Chondrocyte (in vitro differentiated cells): ENCODE results near the gene DTNA. TPM values are rescaled to one million over a fixed set of nuclear protein-coding genes. Genes with fewer than 3 reads are reported as not detected.

Experiments
- DNase-seq: peaks from one replicate; pipeline ENCODE4 v3.0.0; 2021; ENCODE audit warnings: mixed read lengths, low spot score
- H3K27ac Mint-ChIP-seq: one replicate; pipeline ENCODE4 v1.8.0; 2021; ENCODE audit warnings: mild to moderate bottlenecking, moderate library complexity, mixed read lengths; ENCODE audit not compliant: unreplicated experiment
- H3K27me3 Mint-ChIP-seq: 2 replicates; pipeline ENCODE4 v1.8.0; 2021; ENCODE audit warnings: low read depth, mixed read lengths
- H3K36me3 Mint-ChIP-seq: 2 replicates; pipeline ENCODE4 v1.8.0; 2021; ENCODE audit warnings: low read depth, mixed read lengths
- H3K4me1 Mint-ChIP-seq: 2 replicates; pipeline ENCODE4 v1.8.0; 2021; ENCODE audit warnings: low read depth, mild to moderate bottlenecking, mixed read lengths
- H3K4me3 Mint-ChIP-seq: one replicate; pipeline ENCODE4 v1.8.0; 2021; ENCODE audit warnings: mild to moderate bottlenecking, moderate library complexity, mixed read lengths; ENCODE audit not compliant: unreplicated experiment
- H3K9me3 Mint-ChIP-seq: 2 replicates; pipeline ENCODE4 v1.8.0; 2021; ENCODE audit warnings: low read depth, mixed read lengths
- CTCF ChIP-seq: fragments of 200-600 bp; sonication (generic); IDR thresholded peaks from 2 replicates; pipeline ENCODE4 v1.5.0; 2021; ENCODE audit warnings: antibody characterized with exemption, mild to moderate bottlenecking, moderate library complexity
- total RNA-seq: library from RNA; stranded (reverse); gene quantifications from 3 replicates; pipeline ENCODE4 v1.2.1, GENCODE V29; 2021

Gene DTNA
- total RNA-seq, 1 donor from 2014 or later: 3.7 TPM

GRCh38 chr18:34760444-34760843 is 50.3 kb downstream of the DTNA start:
- Mint-ChIP-seq H3K36me3 (peaks cover 2% of the 10 kb centered on the region), H3K4me1 (no peaks in the 10 kb centered on the region), H3K9me3 (peaks cover 3% of the 10 kb centered on the region), H3K27ac (no peak overlapping the region), H3K4me3 (no peak overlapping the region), H3K27me3 (no peaks in the 10 kb centered on the region)
- DNase-seq: no peak
- no peak for TF ChIP-seq CTCF

- Mint-ChIP-seq H3K9me3 (no peaks in the 10 kb centered on the region), H3K27ac (no peak overlapping the region)
- peak; percentile 12 for TF ChIP-seq CTCF
These were observed 54.4 kb downstream of the DTNA start for GRCh38 chr18:34764451-34764850.

GRCh38 chr18:34767601-34768027 is 57.5 kb downstream of the DTNA start:
- TF ChIP-seq CTCF: no peak
- Mint-ChIP-seq H3K27ac (peak overlapping the region; percentile 78), H3K4me3 (no peak overlapping the region), H3K36me3 (no peaks in the 10 kb centered on the region), H3K4me1 (peaks cover 30% of the 10 kb centered on the region), H3K27me3 (no peaks in the 10 kb centered on the region), H3K9me3 (no peaks in the 10 kb centered on the region)
- no peak for DNase-seq

More at GRCh38 chr18:34764451-34764850, 54.4 kb downstream of the DTNA start:
- DNase-seq: no peak
- Mint-ChIP-seq H3K27me3 (no peaks in the 10 kb centered on the region), H3K4me3 (no peak overlapping the region), H3K4me1 (peaks cover 20% of the 10 kb centered on the region), H3K36me3 (no peaks in the 10 kb centered on the region)

GRCh38 chr18:34771958-34772357 is 61.9 kb downstream of the DTNA start:
- no peak for TF ChIP-seq CTCF
- H3K36me3 Mint-ChIP-seq: no peaks in the 10 kb centered on the region
- no peak for DNase-seq
- H3K4me1 Mint-ChIP-seq: peaks cover 56% of the 10 kb centered on the region
- H3K4me3 Mint-ChIP-seq: no peak overlapping the region
- no peak overlapping the region for H3K27ac Mint-ChIP-seq
- H3K27me3 Mint-ChIP-seq: no peaks in the 10 kb centered on the region
- H3K9me3 Mint-ChIP-seq: no peaks in the 10 kb centered on the region

- Mint-ChIP-seq H3K27ac (peak overlapping the region; percentile 68), H3K9me3 (no peaks in the 10 kb centered on the region), H3K4me3 (no peak overlapping the region), H3K4me1 (peaks cover 48% of the 10 kb centered on the region), H3K27me3 (no peaks in the 10 kb centered on the region), H3K36me3 (no peaks in the 10 kb centered on the region)
- no peak for TF ChIP-seq CTCF
- DNase-seq: no peak
These were observed 62.8 kb downstream of the DTNA start for GRCh38 chr18:34772887-34773286.
